GM23338 (cell line): ENCODE data around the gene NEB. TPM values are rescaled to one million over a fixed set of nuclear protein-coding genes. Genes with fewer than 3 reads are reported as not detected.

Experiments
- ATAC-seq: fragments of 200-7000 bp; cut with Tn5 transposase; 3 replicates; pipeline ENCODE4 v1.9.1; 2020
- DNase-seq: peaks from one replicate; pipeline ENCODE4 v3.0.0-alpha.2; 2015; ENCODE audit warnings: low spot score
- H2AFZ ChIP-seq: fragments of 200-600 bp; sonication (generic); 2 replicates; pipeline ENCODE4 v1.8.0; 2016; ENCODE audit warnings: antibody characterized with exemption, mild to moderate bottlenecking, moderate library complexity
- H3F3A ChIP-seq: fragments of 200-600 bp; sonication (generic); replicated peaks from 2 replicates; pipeline ENCODE4 v1.8.0; 2017; ENCODE audit warnings: antibody characterized with exemption, mixed run types, low read depth
- H3K27ac ChIP-seq: fragments of 200-600 bp; sonication (generic); 2 replicates; pipeline ENCODE4 v1.6.1; 2016; ENCODE audit warnings: low read depth
- H3K27me3 ChIP-seq: fragments of 200-600 bp; sonication (generic); 2 replicates; pipeline ENCODE4 v1.8.0; 2016; ENCODE audit warnings: mild to moderate bottlenecking, mixed run types, moderate library complexity; ENCODE audit not compliant: insufficient read depth
- H3K36me3 ChIP-seq: fragments of 200-600 bp; sonication (generic); 2 replicates; pipeline ENCODE4 v1.8.0; 2016; ENCODE audit warnings: mild to moderate bottlenecking; ENCODE audit not compliant: insufficient read depth
- H3K4me1 ChIP-seq: fragments of 200-600 bp; sonication (generic); 2 replicates; pipeline ENCODE4 v1.8.0; 2016; ENCODE audit warnings: mild to moderate bottlenecking, moderate library complexity; ENCODE audit not compliant: insufficient read depth
- H3K4me2 ChIP-seq: fragments of 200-600 bp; sonication (generic); 2 replicates; pipeline ENCODE4 v1.7.1; 2017; ENCODE audit warnings: mixed run types
- H3K4me3 ChIP-seq: fragments of 200-600 bp; sonication (generic); 2 replicates; pipeline ENCODE4 v1.6.1; 2016; ENCODE audit warnings: mixed run types
- H3K79me2 ChIP-seq: fragments of 200-600 bp; sonication (generic); replicated peaks from 2 replicates; pipeline ENCODE4 v1.8.0; 2017; ENCODE audit warnings: mild to moderate bottlenecking; ENCODE audit not compliant: insufficient read depth
- H3K9me2 ChIP-seq: fragments of 200-600 bp; sonication (generic); 2 replicates; pipeline ENCODE4 v1.8.0; 2017; ENCODE audit not compliant: insufficient read depth
- H4K20me1 ChIP-seq: fragments of 200-600 bp; sonication (generic); replicated peaks from 2 replicates; pipeline ENCODE4 v1.8.0; 2017; ENCODE audit warnings: mild to moderate bottlenecking; ENCODE audit not compliant: insufficient read depth
- H3K27ac Mint-ChIP-seq: 2 replicates; pipeline ENCODE4 v1.8.0; 2020; ENCODE audit warnings: inconsistent platforms, mild to moderate bottlenecking, moderate library complexity, mixed read lengths
- H3K27me3 Mint-ChIP-seq: 3 replicates; pipeline ENCODE4 v1.8.0; 2022; ENCODE audit warnings: low read depth, mild to moderate bottlenecking, moderate library complexity, mixed read lengths, inconsistent platforms; ENCODE audit not compliant: insufficient read depth, poor library complexity
- H3K36me3 Mint-ChIP-seq: 3 replicates; pipeline ENCODE4 v1.8.0; 2021; ENCODE audit warnings: low read depth, mild to moderate bottlenecking, inconsistent platforms, moderate library complexity, mixed read lengths
- H3K4me1 Mint-ChIP-seq: 3 replicates; pipeline ENCODE4 v1.8.0; 2020; ENCODE audit warnings: mild to moderate bottlenecking, inconsistent platforms, mixed read lengths
- H3K4me3 Mint-ChIP-seq: 3 replicates; pipeline ENCODE4 v1.8.0; 2021; ENCODE audit warnings: moderate library complexity, mild to moderate bottlenecking, inconsistent platforms, mixed read lengths
- H3K9me3 Mint-ChIP-seq: 3 replicates; pipeline ENCODE4 v1.8.0; 2020; ENCODE audit warnings: moderate library complexity, mild to moderate bottlenecking, inconsistent platforms, mixed read lengths
- EZH2phosphoT487 ChIP-seq: fragments of 200-600 bp; sonication (generic); IDR thresholded peaks from one replicate; pipeline ENCODE4 v1.8.1; 2018; ENCODE audit warnings: antibody characterized with exemption; ENCODE audit not compliant: unreplicated experiment
- NANOG ChIP-seq: IDR thresholded peaks from 2 replicates; pipeline ENCODE4 v1.6.1; 2016; ENCODE audit warnings: antibody characterized with exemption, borderline replicate concordance
- POLR2AphosphoS5 ChIP-seq: IDR thresholded peaks from 2 replicates; pipeline ENCODE4 v1.6.1; 2016; ENCODE audit warnings: antibody characterized with exemption, low read depth
- STAT1 ChIP-seq: IDR thresholded peaks from one replicate; pipeline ENCODE4 v1.6.1; 2016; ENCODE audit warnings: antibody characterized with exemption; ENCODE audit not compliant: unreplicated experiment
- ZNF331 ChIP-seq: fragments of 250-450 bp; sonication (Bioruptor Pico); IDR thresholded peaks from 2 replicates; pipeline ENCODE4 v1.5.0; 2020; ENCODE audit warnings: low read depth, mild to moderate bottlenecking, moderate library complexity
- polyA plus RNA-seq: library from polyadenylated mRNA; unstranded; fragments of >200 nt; fragmentation: Nextera tagmentation; extraction: Ambion mirVana; gene quantifications from 2 replicates; pipeline ENCODE4 v1.2.1, GENCODE V29; 2016
- total RNA-seq: library from RNA; depleted of rRNA; stranded (reverse); fragments of >200 nt; shearing (Covaris generic); gene quantifications from 2 replicates; pipeline ENCODE4 v1.2.3, GENCODE V29; 2014
- TF ChIP-seq, protein P1 (sequence below): IDR thresholded peaks from 2 replicates; pipeline ENCODE4 v1.6.1; 2016; ENCODE audit warnings: antibody characterized with exemption
- TF ChIP-seq, protein P2 (sequence below), 2 experiments: fragments of 200-600 bp in 1 of 2; sonication (generic) in 1 of 2; conservative IDR thresholded peaks; 2 replicates each; pipeline versions ENCODE4 v1.5.1 to v1.6.1; 2016 to 2017; ENCODE audit warnings: antibody characterized with exemption in 2 of 2, low read depth in 2 of 2, mild to moderate bottlenecking in 2 of 2, moderate library complexity in 1 of 2
- TF ChIP-seq, protein P3 (sequence below): fragments of 250-450 bp; sonication (Bioruptor Pico); IDR thresholded peaks from 2 replicates; pipeline ENCODE4 v1.5.0; 2020; ENCODE audit warnings: mild to moderate bottlenecking, moderate library complexity

The NEB gene
- total and polyA plus RNA-seq, 2 experiments from 2014 or later = 6.2 to 13.7 TPM

DNA sequence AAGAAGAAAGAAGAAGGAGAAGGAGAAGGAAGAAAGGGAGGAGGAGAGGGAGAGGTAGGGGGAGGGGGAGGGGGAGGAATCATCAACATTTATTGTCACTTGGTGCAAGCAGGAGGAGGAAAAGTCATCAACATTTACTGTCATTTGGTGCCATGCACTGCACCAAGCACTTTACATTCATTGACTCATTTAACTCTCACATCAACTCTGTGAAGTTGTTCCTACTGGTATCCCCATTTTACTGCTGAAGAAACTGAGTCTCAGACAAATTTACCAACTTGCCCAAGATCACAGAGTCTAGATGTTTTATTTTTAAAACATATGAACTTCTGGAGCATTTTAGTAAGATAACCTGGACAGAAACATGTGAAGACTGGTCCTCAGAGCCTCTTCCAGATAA, 46.7 kb upstream of the NEB start (continued):
- TF ChIP-seq, protein P1, sequence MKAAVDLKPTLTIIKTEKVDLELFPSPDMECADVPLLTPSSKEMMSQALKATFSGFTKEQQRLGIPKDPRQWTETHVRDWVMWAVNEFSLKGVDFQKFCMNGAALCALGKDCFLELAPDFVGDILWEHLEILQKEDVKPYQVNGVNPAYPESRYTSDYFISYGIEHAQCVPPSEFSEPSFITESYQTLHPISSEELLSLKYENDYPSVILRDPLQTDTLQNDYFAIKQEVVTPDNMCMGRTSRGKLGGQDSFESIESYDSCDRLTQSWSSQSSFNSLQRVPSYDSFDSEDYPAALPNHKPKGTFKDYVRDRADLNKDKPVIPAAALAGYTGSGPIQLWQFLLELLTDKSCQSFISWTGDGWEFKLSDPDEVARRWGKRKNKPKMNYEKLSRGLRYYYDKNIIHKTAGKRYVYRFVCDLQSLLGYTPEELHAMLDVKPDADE = no peak
- TF ChIP-seq NANOG = no peak

DNA sequence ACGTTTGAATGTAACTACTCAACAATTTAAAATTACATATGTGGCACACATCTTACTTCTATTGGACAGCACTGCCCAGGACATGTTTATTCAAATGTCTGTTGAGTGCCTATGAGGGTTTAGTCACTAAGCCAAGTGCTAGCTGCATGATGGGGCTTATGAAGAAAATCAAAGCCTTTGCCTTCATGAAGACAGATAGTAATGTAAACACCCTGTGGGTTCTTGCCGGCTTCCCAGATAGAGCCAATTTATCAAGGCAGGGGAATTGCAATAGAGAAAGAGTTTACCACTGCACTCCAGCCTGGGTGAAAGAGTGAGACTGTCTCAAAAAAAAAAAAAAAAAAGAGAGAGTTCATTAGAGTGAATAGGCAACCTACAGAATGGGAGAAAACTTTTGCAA, 43.7 kb upstream of the NEB start:
- H3K4me1 Mint-ChIP-seq = 0 out of 3 replicates have a peak, but pooled peaks cover 2% of the 10 kb centered on the region
- Histone ChIP-seq H2AFZ (no peak overlapping the region), H3K79me2 (no peaks in the 10 kb centered on the region), H4K20me1 (no peaks in the 10 kb centered on the region), H3F3A (no peaks in the 10 kb centered on the region), H3K27ac (no peak overlapping the region), H3K36me3 (0 out of 2 replicates have a peak, but pooled peaks cover 7% of the 10 kb centered on the region), H3K4me2 (no peak overlapping the region), H3K27me3 (no peaks in the 10 kb centered on the region), H3K9me2 (0 out of 2 replicates have a peak, but pooled peaks cover 4% of the 10 kb centered on the region), H3K4me3 (no peak overlapping the region), H3K4me1 (no peaks in the 10 kb centered on the region)
- H3K36me3 Mint-ChIP-seq = peaks cover 42% of the 10 kb centered on the region
- no peaks in the 10 kb centered on the region for H3K27me3 Mint-ChIP-seq
- no peak for ATAC-seq
- peaks cover 7% of the 10 kb centered on the region; the same call in 1 of the 3 replicates for H3K9me3 Mint-ChIP-seq
- TF ChIP-seq ZNF331 = no peak
- TF ChIP-seq POLR2AphosphoS5 = no peak
- TF ChIP-seq, protein P2, sequence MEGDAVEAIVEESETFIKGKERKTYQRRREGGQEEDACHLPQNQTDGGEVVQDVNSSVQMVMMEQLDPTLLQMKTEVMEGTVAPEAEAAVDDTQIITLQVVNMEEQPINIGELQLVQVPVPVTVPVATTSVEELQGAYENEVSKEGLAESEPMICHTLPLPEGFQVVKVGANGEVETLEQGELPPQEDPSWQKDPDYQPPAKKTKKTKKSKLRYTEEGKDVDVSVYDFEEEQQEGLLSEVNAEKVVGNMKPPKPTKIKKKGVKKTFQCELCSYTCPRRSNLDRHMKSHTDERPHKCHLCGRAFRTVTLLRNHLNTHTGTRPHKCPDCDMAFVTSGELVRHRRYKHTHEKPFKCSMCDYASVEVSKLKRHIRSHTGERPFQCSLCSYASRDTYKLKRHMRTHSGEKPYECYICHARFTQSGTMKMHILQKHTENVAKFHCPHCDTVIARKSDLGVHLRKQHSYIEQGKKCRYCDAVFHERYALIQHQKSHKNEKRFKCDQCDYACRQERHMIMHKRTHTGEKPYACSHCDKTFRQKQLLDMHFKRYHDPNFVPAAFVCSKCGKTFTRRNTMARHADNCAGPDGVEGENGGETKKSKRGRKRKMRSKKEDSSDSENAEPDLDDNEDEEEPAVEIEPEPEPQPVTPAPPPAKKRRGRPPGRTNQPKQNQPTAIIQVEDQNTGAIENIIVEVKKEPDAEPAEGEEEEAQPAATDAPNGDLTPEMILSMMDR (conservative IDR thresholded peaks at IDR 0.05; ENCODE audit: low read depth in 2 of 2) = no peak
- no peak for TF ChIP-seq STAT1
- TF ChIP-seq, protein P3, sequence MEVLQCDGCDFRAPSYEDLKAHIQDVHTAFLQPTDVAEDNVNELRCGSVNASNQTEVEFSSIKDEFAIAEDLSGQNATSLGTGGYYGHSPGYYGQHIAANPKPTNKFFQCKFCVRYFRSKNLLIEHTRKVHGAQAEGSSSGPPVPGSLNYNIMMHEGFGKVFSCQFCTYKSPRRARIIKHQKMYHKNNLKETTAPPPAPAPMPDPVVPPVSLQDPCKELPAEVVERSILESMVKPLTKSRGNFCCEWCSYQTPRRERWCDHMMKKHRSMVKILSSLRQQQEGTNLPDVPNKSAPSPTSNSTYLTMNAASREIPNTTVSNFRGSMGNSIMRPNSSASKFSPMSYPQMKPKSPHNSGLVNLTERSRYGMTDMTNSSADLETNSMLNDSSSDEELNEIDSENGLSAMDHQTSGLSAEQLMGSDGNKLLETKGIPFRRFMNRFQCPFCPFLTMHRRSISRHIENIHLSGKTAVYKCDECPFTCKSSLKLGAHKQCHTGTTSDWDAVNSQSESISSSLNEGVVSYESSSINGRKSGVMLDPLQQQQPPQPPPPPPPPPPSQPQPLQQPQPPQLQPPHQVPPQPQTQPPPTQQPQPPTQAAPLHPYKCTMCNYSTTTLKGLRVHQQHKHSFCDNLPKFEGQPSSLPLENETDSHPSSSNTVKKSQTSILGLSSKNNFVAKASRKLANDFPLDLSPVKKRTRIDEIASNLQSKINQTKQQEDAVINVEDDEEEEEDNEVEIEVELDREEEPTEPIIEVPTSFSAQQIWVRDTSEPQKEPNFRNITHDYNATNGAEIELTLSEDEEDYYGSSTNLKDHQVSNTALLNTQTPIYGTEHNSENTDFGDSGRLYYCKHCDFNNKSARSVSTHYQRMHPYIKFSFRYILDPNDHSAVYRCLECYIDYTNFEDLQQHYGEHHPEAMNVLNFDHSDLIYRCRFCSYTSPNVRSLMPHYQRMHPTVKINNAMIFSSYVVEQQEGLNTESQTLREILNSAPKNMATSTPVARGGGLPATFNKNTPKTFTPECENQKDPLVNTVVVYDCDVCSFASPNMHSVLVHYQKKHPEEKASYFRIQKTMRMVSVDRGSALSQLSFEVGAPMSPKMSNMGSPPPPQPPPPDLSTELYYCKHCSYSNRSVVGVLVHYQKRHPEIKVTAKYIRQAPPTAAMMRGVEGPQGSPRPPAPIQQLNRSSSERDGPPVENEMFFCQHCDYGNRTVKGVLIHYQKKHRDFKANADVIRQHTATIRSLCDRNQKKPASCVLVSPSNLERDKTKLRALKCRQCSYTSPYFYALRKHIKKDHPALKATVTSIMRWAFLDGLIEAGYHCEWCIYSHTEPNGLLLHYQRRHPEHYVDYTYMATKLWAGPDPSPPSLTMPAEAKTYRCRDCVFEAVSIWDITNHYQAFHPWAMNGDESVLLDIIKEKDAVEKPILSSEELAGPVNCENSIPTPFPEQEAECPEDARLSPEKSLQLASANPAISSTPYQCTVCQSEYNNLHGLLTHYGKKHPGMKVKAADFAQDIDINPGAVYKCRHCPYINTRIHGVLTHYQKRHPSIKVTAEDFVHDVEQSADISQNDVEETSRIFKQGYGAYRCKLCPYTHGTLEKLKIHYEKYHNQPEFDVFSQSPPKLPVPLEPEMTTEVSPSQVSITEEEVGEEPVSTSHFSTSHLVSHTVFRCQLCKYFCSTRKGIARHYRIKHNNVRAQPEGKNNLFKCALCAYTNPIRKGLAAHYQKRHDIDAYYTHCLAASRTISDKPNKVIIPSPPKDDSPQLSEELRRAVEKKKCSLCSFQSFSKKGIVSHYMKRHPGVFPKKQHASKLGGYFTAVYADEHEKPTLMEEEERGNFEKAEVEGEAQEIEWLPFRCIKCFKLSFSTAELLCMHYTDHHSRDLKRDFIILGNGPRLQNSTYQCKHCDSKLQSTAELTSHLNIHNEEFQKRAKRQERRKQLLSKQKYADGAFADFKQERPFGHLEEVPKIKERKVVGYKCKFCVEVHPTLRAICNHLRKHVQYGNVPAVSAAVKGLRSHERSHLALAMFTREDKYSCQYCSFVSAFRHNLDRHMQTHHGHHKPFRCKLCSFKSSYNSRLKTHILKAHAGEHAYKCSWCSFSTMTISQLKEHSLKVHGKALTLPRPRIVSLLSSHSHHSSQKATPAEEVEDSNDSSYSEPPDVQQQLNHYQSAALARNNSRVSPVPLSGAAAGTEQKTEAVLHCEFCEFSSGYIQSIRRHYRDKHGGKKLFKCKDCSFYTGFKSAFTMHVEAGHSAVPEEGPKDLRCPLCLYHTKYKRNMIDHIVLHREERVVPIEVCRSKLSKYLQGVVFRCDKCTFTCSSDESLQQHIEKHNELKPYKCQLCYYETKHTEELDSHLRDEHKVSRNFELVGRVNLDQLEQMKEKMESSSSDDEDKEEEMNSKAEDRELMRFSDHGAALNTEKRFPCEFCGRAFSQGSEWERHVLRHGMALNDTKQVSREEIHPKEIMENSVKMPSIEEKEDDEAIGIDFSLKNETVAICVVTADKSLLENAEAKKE = no peak
- TF ChIP-seq EZH2phosphoT487 = no peak
- no peak overlapping the region for H3K4me3 Mint-ChIP-seq
- no peak overlapping the region for H3K27ac Mint-ChIP-seq
- no peak for DNase-seq
